Neural cell (in vitro differentiated cells): ENCODE data around the gene RAB21. TPM values are rescaled to one million over a fixed set of nuclear protein-coding genes. Genes with fewer than 3 reads are reported as not detected.

ENCODE experiments used
- H2AFZ ChIP-seq: fragments of 200-600, 300-800 bp; sonication (generic), shearing (Covaris generic); 2 replicates; pipeline ENCODE4 v1.6.0; 2014; ENCODE audit warnings: low read depth, mild to moderate bottlenecking, antibody characterized with exemption, low read length, moderate library complexity
- H3F3A ChIP-seq: fragments of 200-600 bp; shearing (Covaris generic); 2 replicates; pipeline ENCODE4 v1.6.1; 2016; ENCODE audit warnings: mild to moderate bottlenecking, moderate library complexity, mixed read lengths, antibody characterized with exemption, low read length; ENCODE audit not compliant: insufficient read depth, poor library complexity, severe bottlenecking
- H3K27ac ChIP-seq: fragments of 200-600, 300-800 bp; sonication (generic), shearing (Covaris generic); 2 replicates; pipeline ENCODE4 v1.5.1; 2014; ENCODE audit warnings: mild to moderate bottlenecking, low read length, moderate library complexity
- H3K27me3 ChIP-seq: fragments of 300-800, 200-600 bp; sonication (generic), shearing (Covaris generic); 2 replicates; pipeline ENCODE4 v1.6.0; 2014; ENCODE audit warnings: mild to moderate bottlenecking, low read depth, low read length, moderate library complexity; ENCODE audit not compliant: insufficient read depth
- H3K36me3 ChIP-seq: fragments of 300-800, 200-600 bp; sonication (generic), shearing (Covaris generic); 2 replicates; pipeline ENCODE4 v1.5.1; 2014; ENCODE audit warnings: mild to moderate bottlenecking, antibody characterized with exemption, low read length, moderate library complexity; ENCODE audit not compliant: insufficient read depth
- H3K4me2 ChIP-seq: fragments of 300-800, 200-600 bp; sonication (generic), shearing (Covaris generic); 2 replicates; pipeline ENCODE4 v1.6.0; 2014; ENCODE audit warnings: mild to moderate bottlenecking, low read length
- H3K4me3 ChIP-seq: fragments of 300-800, 200-600 bp; sonication (generic), shearing (Covaris generic); 2 replicates; pipeline ENCODE4 v1.5.1; 2014; ENCODE audit warnings: mild to moderate bottlenecking, low read length, moderate library complexity
- H3K79me2 ChIP-seq: fragments of 200-600 bp; shearing (Covaris generic); replicated peaks from 2 replicates; pipeline ENCODE4 v1.6.0; 2014; ENCODE audit warnings: mild to moderate bottlenecking, low read length, moderate library complexity; ENCODE audit not compliant: insufficient read depth
- H3K9ac ChIP-seq: fragments of 300-800, 200-600 bp; sonication (generic), shearing (Covaris generic); 2 replicates; pipeline ENCODE4 v1.6.1; 2016; ENCODE audit warnings: mild to moderate bottlenecking, low read length, mixed read lengths
- H3K9me2 ChIP-seq: fragments of 200-600 bp; shearing (Covaris generic); 2 replicates; pipeline ENCODE4 v1.6.1; 2016; ENCODE audit warnings: mild to moderate bottlenecking, low read length, mixed read lengths; ENCODE audit not compliant: insufficient read depth
- H3K9me3 ChIP-seq: fragments of 200-600, 300-800 bp; sonication (generic), shearing (Covaris generic); 2 replicates; pipeline ENCODE4 v1.6.1; 2016; ENCODE audit warnings: mild to moderate bottlenecking, mixed run types, low read length, moderate library complexity, mixed read lengths
- H4K20me1 ChIP-seq: fragments of 200-600 bp; shearing (Covaris generic); 2 replicates; pipeline ENCODE4 v1.6.1; 2016; ENCODE audit warnings: mild to moderate bottlenecking, mixed run types; ENCODE audit not compliant: insufficient read depth
- EZH2 ChIP-seq: fragments of 200-600, 300-800 bp; shearing (Covaris generic), sonication (generic); IDR thresholded peaks from 2 replicates; pipeline ENCODE4 v1.6.1; 2014; ENCODE audit warnings: antibody characterized with exemption, low read length, borderline replicate concordance, mild to moderate bottlenecking; ENCODE audit not compliant: insufficient read depth, poor library complexity, severe bottlenecking
- MXI1 ChIP-seq: fragments of 450-650 bp; conservative IDR thresholded peaks from 2 replicates; pipeline ENCODE4 v1.6.1; 2014; ENCODE audit warnings: antibody characterized with exemption, mild to moderate bottlenecking; ENCODE audit not compliant: poor library complexity, severe bottlenecking
- POLR2AphosphoS5 ChIP-seq: IDR thresholded peaks from 2 replicates; pipeline ENCODE4 v1.6.1; 2012
- RAD21 ChIP-seq: fragments of 450-650 bp; conservative IDR thresholded peaks from 2 replicates; pipeline ENCODE4 v1.6.1; 2014; ENCODE audit warnings: antibody characterized with exemption, mild to moderate bottlenecking, moderate library complexity
- SMC3 ChIP-seq: fragments of 450-650 bp; conservative IDR thresholded peaks from 2 replicates; pipeline ENCODE4 v1.6.1; 2014; ENCODE audit warnings: antibody characterized with exemption, mild to moderate bottlenecking, moderate library complexity; ENCODE audit not compliant: poor library complexity
- TAF1 ChIP-seq: IDR thresholded peaks from 2 replicates; pipeline ENCODE4 v1.6.1; 2012; ENCODE audit warnings: low read depth
- polyA plus RNA-seq: library from polyadenylated mRNA; depleted of rRNA; stranded (reverse); fragments of >200 nt; gene quantifications from 2 replicates; pipeline ENCODE4 v1.2.3, GENCODE V29; 2014
- TF ChIP-seq, protein P1 (sequence below): fragments of 450-650 bp; IDR thresholded peaks from 2 replicates; pipeline ENCODE4 v1.5.1; 2014; ENCODE audit warnings: antibody characterized with exemption, mild to moderate bottlenecking, moderate library complexity; ENCODE audit not compliant: poor library complexity, severe bottlenecking
- TF ChIP-seq, protein P2 (sequence below): IDR thresholded peaks from 2 replicates; pipeline ENCODE4 v1.6.1; 2012; ENCODE audit warnings: borderline replicate concordance

RAB21 gene
- polyA plus RNA-seq, 1 donor from 2014 or later: 26.3 TPM

GRCh38 chr12:71725011-71725410, 29.7 kb upstream of the RAB21 start (continued):
- TF ChIP-seq MXI1 (no peak), SMC3 (no peak), EZH2 (no peak)

DNA sequence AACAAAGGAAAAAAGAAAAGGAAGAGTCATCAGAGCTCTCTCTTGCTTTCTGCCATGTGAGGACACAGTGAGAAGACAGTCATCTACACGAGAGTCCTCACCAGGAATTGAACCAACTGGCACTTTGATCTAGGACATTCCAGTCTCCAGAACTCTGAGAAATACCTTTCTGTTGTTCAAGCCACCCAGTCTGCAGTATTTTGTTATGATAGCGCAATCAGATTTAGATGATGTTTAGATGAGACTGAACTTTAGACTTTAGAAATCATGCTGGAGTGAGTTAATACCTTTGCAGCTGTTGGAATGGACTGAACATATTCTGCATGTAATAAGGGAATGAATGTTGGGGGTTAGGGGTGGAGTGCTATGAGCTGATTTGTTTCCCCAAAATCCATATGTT, 28.1 kb upstream of the RAB21 start:
- H3K9me3 ChIP-seq: no peaks in the 10 kb centered on the region
- no peaks in the 10 kb centered on the region for H3K36me3 ChIP-seq
- H3K4me2 ChIP-seq: no peak overlapping the region
- no peaks in the 10 kb centered on the region for H3K9me2 ChIP-seq
- H4K20me1 ChIP-seq: no peaks in the 10 kb centered on the region
- no peak overlapping the region for H2AFZ ChIP-seq
- H3K9ac ChIP-seq: no peak overlapping the region
- no peaks in the 10 kb centered on the region for H3K79me2 ChIP-seq
- no peak overlapping the region for H3K27ac ChIP-seq
- H3K4me3 ChIP-seq: no peak overlapping the region
- H3K27me3 ChIP-seq: no peaks in the 10 kb centered on the region
- TF ChIP-seq POLR2AphosphoS5 (no peak), EZH2 (no peak), SMC3 (no peak), RAD21 (no peak)
- no peaks in the 10 kb centered on the region for H3F3A ChIP-seq

DNA sequence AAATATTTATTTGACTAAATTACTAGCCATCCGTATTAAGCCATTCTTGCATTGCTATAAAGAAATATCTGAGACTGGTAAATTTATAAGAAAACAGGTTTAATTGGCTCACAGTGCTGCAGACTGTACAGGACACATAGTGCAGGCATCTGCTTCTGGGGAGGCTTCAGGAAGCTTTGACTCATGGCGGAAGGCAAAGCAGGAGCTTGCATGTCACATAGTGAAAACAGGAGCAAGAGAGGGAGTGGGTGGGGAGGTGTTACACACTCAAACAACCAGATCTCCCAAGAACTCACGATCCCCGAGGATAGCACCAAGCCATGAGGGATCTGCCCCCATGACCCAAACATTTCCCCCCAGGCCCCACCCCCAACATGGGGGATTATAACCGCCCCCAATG, 26.7 kb upstream of the RAB21 start:
- TF ChIP-seq EZH2 (no peak), TAF1 (no peak), POLR2AphosphoS5 (no peak), RAD21 (no peak), SMC3 (no peak)
- TF ChIP-seq, protein P1, sequence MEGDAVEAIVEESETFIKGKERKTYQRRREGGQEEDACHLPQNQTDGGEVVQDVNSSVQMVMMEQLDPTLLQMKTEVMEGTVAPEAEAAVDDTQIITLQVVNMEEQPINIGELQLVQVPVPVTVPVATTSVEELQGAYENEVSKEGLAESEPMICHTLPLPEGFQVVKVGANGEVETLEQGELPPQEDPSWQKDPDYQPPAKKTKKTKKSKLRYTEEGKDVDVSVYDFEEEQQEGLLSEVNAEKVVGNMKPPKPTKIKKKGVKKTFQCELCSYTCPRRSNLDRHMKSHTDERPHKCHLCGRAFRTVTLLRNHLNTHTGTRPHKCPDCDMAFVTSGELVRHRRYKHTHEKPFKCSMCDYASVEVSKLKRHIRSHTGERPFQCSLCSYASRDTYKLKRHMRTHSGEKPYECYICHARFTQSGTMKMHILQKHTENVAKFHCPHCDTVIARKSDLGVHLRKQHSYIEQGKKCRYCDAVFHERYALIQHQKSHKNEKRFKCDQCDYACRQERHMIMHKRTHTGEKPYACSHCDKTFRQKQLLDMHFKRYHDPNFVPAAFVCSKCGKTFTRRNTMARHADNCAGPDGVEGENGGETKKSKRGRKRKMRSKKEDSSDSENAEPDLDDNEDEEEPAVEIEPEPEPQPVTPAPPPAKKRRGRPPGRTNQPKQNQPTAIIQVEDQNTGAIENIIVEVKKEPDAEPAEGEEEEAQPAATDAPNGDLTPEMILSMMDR: no peak
- TF ChIP-seq, protein P2, sequence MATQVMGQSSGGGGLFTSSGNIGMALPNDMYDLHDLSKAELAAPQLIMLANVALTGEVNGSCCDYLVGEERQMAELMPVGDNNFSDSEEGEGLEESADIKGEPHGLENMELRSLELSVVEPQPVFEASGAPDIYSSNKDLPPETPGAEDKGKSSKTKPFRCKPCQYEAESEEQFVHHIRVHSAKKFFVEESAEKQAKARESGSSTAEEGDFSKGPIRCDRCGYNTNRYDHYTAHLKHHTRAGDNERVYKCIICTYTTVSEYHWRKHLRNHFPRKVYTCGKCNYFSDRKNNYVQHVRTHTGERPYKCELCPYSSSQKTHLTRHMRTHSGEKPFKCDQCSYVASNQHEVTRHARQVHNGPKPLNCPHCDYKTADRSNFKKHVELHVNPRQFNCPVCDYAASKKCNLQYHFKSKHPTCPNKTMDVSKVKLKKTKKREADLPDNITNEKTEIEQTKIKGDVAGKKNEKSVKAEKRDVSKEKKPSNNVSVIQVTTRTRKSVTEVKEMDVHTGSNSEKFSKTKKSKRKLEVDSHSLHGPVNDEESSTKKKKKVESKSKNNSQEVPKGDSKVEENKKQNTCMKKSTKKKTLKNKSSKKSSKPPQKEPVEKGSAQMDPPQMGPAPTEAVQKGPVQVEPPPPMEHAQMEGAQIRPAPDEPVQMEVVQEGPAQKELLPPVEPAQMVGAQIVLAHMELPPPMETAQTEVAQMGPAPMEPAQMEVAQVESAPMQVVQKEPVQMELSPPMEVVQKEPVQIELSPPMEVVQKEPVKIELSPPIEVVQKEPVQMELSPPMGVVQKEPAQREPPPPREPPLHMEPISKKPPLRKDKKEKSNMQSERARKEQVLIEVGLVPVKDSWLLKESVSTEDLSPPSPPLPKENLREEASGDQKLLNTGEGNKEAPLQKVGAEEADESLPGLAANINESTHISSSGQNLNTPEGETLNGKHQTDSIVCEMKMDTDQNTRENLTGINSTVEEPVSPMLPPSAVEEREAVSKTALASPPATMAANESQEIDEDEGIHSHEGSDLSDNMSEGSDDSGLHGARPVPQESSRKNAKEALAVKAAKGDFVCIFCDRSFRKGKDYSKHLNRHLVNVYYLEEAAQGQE: no peak
- Histone ChIP-seq H3K9me2 (no peaks in the 10 kb centered on the region), H3F3A (no peaks in the 10 kb centered on the region), H3K27me3 (no peaks in the 10 kb centered on the region), H3K9me3 (no peaks in the 10 kb centered on the region), H3K4me3 (no peak overlapping the region), H3K27ac (no peak overlapping the region), H3K79me2 (no peaks in the 10 kb centered on the region), H3K4me2 (no peak overlapping the region), H4K20me1 (no peaks in the 10 kb centered on the region), H3K9ac (no peak overlapping the region), H2AFZ (no peak overlapping the region), H3K36me3 (no peaks in the 10 kb centered on the region)
